Muscle of back (tissue), 11 donors: ENCODE measurements around the gene ODC1. TPM values are rescaled to one million over a fixed set of nuclear protein-coding genes. Genes with fewer than 3 reads are reported as not detected.

ENCODE experiments used
- DNase-seq, 3 donors: peaks; one replicate each; pipeline versions ENCODE4 v3.0.0 to v3.0.0-alpha.2; 2013
- polyA plus RNA-seq, 10 donors: library from polyadenylated mRNA; unstranded; fragments of 120-200 nt; gene quantifications; one replicate each; pipeline ENCODE4 v1.2.1, GENCODE V29; 2013; ENCODE audit not compliant: insufficient read length in 10 of 10

The ODC1 gene
- polyA plus RNA-seq, 10 donors, result 88.0 to 128 (median 109) TPM

DNA sequence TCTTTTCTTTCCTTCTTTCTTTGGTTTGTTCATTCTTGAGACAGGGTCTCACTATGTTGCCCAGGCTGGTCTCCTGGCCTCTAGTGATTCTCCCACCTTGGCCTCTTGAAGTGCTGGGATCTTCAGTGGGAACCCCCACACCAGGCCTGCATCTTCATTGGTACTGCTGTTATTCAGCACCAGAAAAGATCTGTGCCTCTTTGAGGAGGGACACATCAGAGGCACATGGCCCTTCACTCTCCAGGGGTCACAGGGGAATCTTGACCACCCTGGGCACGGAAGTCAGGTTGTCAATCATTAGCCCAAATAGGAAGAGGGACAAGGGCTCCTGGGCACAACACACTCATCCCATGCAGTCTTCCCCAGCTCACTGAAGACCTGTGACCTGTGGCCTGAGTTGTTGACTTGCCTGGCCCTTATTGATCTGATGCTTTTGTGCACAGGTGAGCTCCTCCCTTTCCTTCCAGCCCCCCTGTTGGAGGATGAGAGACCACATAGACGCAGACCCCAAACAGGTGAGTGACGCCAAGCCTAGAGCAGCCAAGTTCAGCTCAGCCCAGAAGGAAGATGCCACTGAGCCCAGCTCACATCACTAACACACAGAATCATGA lies 33.0 kb upstream of the ODC1 start:
- no peak for DNase-seq

DNA sequence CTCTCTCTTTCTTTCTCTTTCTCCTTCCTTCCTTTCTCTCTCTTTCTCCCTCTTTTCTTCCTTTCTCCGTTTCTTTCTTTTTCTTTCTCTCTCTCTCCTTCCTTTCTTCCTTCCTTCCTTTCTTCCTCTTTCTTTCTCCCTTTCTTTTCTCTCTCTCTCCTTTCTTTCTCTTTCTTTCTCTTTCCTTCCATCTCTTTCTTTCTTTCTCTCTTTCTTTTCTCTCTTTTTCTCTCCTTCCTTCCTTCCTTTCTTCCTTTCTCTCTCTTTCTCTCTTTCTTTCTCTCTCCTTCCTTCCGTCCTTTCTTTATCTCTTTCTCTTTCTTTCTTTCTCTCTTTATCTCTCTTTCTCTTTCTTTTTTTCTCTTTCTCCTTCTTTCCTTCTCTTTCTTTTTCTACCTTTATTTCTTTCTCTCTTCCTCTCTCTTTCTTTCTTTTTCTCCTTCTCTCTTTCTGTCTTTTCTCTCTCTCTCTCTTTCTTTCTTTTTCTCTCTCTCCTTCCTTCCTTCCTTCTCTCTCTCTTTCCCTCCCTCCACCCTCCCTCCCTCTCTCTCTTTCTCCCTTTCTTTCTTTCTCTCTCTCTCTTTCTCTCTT lies 32.3 kb upstream of the ODC1 start:
- DNase-seq, result no peak

DNA sequence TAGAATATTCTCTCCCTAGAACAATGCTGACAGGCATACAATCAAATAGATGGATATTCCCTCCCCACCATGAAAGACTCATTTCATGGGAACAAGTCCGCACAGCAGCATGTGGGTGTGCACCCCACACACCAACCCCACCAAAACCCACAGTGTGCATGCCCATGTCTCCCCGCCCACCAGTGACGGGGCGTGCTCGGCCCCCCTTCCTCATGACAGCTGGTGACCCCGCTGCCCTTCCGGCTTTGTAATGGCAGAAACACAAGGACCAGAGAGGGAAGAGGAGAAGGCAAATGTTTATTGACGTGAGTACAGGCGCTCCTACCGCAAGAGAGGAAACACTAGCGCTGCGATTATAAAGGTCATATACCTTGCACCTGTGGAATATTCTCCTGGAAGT lies 30.8 kb upstream of the ODC1 start:
- peak in 1 of 3 donors; percentile 52 for DNase-seq

DNA sequence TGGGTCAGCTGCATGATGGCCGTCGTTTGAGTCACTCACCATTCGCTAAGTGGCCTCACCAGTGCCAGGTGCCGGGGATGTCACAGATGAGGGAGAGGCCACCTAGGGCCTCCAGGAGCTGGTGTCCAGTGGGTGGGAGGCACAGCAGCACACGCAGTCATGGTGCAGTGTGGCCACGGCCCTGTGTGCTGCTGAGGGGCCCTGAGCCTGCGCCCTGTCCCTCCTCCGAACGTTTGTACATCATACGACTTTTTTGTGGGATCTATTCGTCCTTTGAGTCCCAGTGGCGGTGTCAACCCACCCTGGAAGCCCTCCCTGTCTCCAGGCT lies 30.1 kb upstream of the ODC1 start:
- no peak for DNase-seq

DNA sequence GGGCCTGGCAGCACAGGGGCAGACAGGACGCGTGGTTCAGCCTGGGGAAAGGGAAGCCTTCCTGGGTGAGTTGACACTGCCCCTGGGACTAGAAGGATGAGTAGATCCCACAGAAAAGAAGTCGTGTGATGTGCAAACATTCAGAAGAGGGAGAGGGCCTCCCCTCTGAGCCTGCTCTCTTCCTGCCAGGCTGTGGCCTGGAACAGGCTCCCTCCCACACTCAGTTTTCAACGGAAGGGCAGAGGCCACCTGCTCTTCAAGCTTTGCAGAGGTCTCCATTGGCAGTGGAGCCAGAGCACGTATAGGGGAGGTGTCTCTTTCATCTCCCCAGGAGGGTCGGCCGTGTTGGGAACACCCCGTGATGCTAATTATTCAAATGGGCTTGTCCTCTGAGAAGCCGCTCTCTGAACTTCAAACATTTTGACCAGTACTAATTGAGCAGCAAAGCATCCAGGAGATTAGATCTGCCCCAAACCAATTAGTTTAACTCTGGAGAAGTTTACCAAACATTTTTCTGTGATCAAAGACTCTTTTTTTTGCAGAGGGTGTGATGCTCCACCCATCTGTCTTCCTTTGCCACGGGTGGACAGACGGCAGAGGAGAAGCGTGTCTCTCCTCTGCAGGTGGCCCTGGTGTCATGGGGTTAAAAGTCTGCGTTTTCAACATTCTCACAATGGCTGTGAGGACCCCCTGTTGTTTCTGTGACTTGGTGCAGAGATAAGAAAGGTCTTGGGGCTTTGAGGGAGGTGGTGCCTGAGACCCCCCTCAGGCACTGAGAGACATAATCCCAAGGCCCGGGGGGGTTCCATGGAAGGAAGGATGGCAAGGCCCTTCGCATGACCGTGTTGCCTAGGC lies 29.5 kb upstream of the ODC1 start:
- DNase-seq, result no peak

DNA sequence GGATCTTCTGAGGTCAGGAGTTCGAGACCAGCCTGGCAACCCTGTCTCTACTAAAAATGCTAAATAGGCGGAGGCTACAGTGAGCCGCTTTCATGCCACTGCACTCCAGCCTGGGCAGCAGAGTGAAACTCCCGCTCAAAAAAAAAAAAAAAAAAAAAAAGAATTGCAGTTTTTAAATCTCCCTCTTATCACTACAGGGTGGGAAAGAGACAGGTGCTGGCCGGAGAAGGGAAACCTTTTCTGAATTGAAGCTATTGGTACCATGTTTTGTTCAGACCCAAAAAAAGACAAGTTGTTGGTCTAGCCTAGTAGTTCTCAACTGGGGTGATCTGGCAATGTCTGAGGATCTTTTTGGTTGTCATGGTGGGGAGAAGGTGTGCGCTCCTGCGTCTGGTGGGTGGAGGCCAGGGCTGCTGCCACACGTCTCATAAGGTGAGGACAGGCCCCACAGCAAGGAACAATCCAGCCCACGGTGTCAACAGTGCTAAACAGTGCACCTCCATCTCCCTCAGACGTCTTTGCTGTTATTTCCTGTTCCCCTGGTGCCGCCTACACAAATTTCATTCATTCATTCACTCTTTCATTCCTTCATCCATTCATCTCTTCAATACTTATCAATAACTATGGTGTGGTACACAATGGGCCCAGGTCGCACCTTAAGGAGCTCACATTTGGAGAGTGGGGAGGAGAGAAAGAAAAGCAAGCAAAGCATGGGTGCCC lies 28.8 kb upstream of the ODC1 start:
- DNase-seq, result no peak

DNA sequence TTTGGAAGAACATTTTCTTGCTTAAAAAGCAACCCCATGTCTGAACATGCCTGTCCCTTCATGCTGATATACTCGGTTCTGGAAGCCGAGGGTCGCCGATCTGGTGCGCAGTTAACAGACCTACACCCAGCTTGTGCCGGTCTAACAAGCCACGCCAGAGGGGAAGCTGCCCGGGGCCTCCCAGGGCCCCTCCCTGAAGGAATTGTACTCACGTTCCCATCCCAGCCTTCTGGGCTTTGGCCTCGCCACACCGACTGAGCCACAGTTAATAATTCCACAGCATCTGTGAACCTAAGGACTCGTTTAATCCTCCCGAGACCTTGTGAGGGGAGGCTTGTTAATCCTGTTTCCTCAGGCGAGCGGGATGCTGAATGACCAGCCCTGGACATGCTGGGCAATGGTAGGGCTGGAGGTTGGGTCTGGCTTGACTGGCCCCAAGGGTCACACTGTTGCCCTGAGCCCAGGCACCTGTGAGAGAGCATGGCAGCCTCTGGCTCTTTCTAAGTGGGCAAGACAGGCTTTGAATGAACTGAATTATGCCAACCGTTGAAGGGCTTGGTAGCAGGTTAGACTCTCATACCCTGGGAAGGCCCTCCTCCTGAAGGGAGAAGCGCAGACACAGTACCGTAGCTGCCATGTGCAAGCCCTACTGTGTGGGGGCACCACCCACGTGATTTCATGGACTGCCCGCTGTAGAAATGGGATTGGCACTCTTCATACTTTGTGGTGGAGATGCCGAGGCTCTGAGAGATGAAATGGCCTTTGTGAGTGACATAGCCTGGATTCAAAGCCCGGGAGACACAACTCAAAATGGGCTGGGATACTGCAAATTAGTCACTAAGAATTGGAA lies 27.9 kb upstream of the ODC1 start:
- no peak for DNase-seq

DNA sequence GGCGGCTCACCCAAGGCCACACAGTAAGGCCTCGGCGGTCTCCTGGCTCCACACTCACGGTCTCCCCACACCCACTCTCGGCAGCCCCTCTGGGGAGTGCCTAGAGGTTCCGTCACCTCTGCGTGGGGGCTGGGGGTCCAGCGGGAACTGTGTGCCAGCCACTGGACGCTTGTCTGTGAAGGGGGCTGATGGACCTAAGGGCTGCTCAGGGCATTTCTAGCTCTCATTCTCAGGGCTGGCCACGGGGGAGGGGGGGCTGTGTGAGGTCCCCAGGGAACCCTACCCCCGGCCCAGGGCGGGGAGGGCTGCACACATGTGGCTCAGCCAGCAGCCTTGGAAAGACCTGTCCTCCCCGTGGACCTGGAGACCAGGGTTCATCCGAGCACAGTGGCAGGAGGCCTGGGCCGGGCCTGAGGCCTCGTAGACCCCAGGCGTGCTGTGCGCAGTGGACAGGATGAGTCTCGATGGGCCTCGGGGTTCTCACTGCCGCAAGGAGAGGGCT lies 27.1 kb upstream of the ODC1 start:
- no peak for DNase-seq

DNA sequence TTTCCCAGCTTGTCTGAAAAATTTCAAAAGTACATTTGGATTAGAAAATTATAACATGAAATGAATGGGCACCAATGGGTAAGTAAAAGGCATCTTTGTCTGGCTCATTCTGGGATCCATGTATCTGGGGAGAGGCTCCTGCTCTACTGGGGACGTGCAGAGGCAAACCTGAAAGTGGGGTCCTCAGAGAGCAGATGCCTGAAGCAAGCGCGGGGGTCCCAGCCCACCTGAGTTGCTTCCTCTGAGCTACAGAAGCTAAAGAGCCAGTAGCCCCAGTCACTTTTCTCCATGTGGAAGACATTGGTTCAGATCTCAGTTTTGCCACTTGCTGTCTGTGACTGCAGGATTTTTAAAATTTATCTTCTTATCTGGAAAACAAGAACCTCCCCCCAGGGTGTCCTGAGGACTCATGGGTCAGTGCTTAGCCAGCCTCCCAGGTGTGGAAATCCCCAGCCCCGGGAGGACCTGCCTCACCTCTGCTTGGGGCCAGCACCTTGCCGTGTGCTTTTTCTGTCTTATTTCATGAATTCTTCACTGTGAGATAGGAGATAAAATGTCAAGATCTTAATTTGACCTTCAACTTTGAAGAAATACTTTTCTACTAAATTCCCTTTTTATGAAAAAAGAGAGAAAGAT lies 25.1 kb upstream of the ODC1 start:
- no peak for DNase-seq

DNA sequence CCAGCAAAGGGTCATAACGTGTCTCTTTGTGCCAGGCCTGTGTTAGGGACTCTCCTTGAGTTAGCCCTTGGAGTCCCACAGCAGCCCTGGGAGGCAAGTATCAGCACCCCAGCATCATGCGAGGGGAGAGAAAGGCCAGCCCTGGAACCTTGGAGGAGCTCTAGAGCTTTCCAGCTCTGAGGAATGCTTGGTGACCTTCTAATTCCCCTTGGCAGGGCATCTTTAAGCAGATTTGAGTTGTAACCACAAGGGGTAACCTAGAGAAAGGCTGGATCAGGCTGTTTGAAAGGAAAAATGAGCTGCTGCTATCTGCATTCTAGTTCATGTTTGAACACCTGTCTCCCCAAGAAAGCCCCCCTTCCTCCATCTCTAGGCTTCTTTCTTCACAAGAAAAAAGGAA lies 23.8 kb upstream of the ODC1 start:
- no peak for DNase-seq

DNA sequence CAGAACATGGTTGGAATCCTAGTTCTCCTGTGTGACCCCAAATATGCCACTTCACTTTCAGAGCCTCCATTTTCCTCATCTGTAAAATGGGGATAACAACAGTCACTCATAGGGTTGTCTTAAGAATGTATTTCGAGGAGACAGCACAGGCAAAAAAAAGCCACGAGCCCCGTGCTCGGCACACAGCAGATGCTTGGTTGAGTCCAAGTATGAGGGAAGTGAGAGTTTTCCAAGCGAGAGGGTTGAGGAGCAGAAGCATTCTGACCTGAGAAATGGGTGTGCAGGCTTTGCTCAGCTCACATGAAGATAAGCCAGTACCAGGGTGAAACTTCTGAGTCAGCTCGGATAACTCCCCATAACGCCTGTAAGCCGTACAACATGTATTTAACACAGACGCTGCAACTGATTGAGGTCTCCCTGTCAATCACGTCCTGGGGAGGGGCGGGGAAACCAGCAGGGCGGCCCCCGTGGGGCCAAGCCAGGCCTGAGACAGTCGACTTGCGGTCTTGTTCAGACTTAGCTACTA lies 23.0 kb upstream of the ODC1 start:
- no peak for DNase-seq

DNA sequence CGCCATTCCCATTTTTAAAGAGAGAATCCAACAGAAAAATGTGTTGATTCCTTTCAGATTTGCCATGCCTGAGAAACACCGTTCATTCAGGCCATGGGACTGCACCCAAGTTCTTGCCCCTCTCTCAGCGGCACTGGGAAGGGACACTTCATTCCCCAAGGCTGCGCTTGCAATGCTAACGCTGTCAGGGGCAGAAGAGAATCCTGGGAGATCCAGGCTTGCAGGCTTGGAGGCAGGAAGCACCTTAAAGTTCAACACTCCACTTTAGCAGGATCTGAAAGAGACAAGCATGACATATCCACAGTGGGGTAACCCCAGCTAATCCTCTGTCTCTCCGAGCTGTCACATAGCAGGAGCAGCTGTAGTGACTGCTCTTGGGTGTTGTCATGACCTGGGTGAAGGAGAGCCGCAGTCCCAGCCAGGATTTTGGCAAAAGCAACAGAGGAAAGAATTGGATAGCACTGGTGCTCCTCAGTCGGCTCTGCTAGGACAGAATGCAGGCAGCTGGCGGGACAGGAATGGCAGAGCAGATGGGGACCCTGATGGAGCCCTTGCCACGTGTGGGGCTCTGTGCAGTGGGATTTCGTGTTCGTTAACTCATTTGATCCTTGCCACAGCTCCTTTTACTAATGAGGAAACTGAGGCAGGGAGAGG lies 22.0 kb upstream of the ODC1 start:
- peak in 2 of 3 donors; percentile 10 to 32 for DNase-seq

DNA sequence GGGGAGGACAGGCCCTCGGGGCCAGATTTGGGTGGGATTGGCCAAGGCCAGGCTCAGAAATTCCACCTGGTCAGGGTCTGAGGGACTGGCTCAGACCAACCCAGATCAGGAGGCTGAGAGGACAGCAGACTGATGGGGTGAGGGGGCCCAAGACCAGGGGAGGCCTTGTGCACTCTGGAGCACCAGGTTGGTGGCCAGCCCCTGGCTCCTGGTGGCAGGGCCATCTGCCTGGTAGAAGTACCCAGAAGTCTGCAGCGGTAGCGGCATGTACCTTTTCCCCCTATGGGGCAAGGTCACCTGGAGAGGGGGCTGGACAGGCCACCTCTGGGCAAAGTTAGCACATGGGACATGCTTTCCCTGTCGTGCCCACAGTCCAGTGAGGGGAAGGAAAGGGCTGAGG lies 21.2 kb upstream of the ODC1 start:
- no peak for DNase-seq

DNA sequence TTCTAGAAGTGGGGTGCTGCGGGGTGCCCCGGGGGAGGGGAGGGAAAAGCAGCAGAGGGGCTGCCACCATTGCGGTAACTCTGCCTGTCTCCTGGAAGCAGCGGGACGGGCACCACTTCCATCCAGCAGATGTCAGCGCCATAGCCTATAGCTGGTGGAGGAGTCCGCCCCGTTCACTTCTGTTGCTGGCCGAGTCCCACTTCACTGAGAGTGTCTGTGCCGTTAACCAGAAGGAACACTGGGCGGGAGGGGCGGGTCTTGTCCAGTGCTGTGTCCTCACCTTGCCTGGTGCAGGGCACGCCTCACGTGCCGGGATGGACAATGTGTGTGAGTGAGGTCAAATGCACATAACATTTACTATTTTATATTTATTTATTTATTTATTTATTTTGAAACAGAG lies 19.3 kb upstream of the ODC1 start:
- no peak for DNase-seq

DNA sequence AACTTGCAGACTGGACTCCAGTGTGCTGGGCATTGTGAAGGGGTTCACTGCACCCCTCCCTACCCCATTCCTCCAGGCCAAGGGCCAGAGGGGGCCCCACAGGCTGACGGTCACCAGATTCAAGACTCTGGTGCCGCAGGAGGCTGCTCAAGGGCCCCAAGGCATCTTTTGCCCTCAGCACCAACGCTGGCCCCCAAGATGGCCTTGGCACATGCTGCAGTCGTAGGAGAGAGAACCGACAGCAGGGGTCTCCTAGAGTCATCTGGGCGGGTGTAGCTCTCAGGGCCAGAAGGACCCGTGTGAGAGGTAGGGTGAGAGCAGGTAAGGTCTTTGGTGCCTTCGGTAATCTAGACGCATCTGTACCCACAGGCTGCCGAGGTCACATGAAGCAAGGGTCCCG lies 18.7 kb upstream of the ODC1 start:
- DNase-seq, result no peak

DNA sequence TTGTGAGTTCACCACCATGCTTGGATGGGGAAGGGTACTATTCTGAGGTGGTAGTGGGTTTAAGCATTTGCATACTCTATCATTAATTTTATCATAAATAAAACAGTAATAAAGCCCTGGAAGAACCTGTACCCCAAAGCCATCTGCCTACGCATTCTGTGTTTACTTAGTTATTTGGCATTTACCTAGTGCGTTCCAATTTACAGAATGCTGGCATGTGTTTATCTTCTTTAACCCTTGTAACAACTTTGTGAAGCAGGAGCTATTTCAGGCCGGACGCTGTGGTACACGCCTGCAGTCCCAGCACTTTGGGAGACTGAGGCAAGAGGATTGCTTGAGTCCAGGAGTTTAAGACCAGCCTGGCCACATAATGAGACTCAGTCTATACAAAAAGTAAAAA lies 17.8 kb upstream of the ODC1 start:
- no peak for DNase-seq

DNA sequence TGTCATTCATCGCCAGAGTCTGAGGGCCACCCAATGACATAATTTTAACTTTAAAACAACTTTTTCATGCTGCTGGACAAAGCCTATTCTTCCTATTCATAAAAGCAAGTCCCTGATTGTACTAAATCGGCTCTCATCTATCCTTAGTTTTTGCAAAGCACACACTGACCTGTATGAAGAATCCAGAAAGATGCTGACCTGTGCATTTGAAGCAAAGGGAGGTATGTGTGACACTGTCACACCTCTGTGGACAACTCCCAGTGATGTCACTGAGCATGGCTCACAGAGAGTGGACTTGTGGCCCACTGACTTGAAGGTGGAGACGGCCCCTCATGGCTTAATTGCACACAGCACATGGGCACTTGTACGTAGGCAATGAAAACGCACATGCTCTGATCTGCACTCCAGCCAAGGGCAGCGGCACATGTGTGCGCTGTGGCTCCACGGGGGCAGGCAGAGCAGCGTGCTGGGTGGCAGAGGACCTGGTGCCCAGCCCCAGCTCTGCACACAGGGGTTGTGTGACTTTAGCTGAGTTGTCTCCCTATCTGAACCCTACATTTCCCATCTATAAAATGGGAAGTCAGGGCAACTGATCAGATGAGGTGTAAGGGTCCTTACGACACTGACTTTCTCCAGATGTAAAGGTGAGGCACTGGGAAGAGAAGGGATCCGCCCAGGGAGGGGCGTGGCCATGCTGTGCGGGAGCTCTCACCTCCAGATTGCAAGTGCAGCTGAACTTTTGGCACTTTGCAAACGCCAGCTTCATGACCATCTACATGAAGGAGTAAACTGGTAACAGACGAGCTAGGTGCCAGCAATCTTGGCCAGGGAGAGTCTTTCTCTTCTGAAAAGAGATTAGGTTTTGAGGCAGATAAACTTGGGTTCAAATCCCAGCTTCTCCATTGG lies 14.3 kb upstream of the ODC1 start:
- no peak for DNase-seq

DNA sequence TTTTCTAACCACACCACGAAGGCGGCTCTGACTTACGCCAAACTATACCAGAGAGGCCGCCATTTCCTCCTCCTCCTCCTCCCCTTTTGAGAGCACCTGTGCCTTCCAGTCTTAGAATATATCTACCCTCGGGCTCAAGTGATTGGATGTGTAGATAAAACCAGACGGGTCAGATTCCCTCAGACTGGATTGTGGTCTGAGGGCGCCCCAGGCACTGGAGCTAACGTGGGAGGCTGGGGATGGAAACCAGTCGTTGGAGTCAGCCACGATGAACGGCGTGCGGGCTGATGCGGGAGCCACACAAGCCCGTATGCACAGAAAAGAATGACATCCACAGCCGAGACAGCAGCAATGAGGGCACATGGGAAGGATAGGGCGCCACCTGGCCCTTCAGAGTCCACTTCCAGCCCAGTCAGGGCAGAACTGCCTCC lies 12.3 kb upstream of the ODC1 start:
- DNase-seq, result no peak
